ENCODE data around the gene COL23A1. TPM values are rescaled to one million over a fixed set of nuclear protein-coding genes. Genes with fewer than 3 reads are reported as not detected.
A peak's percentile ranks its signal among the peaks of the same experiment; 100 is the strongest.

COL23A1 gene
- total RNA-seq, 4 donors from 2014 or later = 0.93 to 4.6 (median 2.4) TPM

DNA sequence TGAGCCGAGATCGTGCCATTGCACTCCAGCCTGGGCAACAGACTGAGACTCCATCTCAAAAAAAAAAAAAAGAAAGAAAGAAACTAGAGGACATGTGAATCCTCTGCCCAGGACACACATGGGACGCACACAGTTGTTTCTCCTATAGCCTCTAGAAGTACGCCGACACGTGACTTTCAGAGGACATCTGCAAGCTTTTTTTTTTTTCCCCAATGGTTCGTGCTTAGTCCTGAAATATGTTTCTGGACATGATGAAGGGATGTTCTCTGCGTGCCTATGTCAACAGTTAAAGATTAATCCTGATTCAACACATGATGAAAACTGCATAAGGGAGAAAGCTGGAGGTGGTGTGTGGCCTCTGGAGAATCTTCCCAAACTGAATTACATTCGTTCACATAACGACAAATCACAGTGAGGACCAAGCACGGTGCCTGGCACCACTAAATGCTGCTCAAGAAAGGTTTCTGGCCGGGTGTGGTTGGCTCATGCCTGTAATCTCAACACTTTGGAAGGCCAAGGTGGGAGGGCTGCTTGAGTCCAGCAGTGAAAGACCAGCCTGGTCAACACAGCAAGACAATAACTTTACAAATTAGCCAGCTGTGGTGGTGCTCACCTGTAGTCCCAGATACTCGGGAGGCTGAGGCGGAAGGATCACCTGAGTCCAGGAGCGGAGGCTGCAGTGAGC, 9.8 kb downstream of the COL23A1 start:
- peaks cover 0 to 12% (median 0%) of the 10 kb centered on the region in 3 donors for H3K4me1 ChIP-seq
- H3K4me3 ChIP-seq = no peak overlapping the region
- peaks cover 47% of the 10 kb centered on the region for H3K27me3 ChIP-seq
- H3K36me3 ChIP-seq = no peaks in the 10 kb centered on the region
- H3K9me3 ChIP-seq = no peaks in the 10 kb centered on the region
- no peak overlapping the region for H3K27ac ChIP-seq
- no peak for ATAC-seq
- WGBS, 2 donors (ENCODE audit: low coverage in 1 of 2) = 82 to 86% methylated on average over 8 to 14 of the region's 15 CpGs
- TF ChIP-seq, protein P1, sequence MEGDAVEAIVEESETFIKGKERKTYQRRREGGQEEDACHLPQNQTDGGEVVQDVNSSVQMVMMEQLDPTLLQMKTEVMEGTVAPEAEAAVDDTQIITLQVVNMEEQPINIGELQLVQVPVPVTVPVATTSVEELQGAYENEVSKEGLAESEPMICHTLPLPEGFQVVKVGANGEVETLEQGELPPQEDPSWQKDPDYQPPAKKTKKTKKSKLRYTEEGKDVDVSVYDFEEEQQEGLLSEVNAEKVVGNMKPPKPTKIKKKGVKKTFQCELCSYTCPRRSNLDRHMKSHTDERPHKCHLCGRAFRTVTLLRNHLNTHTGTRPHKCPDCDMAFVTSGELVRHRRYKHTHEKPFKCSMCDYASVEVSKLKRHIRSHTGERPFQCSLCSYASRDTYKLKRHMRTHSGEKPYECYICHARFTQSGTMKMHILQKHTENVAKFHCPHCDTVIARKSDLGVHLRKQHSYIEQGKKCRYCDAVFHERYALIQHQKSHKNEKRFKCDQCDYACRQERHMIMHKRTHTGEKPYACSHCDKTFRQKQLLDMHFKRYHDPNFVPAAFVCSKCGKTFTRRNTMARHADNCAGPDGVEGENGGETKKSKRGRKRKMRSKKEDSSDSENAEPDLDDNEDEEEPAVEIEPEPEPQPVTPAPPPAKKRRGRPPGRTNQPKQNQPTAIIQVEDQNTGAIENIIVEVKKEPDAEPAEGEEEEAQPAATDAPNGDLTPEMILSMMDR (IDR thresholded peaks at IDR 0.05) = no peak
- TF ChIP-seq EP300 (IDR thresholded peaks at IDR 0.05) = no peak
- no peak for TF ChIP-seq POLR2A (IDR thresholded peaks at IDR 0.05)
- TF ChIP-seq POLR2AphosphoS5 (IDR thresholded peaks at IDR 0.05) = no peak

DNA sequence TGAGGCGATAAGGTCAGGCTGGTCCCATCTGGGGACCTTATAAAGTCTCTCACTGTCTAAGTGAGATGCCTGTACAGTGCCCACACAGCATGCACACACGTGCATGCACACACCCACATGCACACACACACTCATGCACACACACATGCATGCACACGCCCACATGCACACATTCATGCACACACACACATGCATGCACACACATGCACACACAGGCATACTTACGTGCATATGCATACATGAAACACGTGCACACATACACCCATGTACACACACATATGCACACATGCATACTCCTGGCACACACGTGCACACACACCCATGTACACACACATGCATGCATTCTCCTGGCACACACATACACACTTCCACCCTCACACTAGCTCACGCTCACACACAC, 12.2 kb downstream of the COL23A1 start:
- Histone ChIP-seq H3K4me1 (peaks cover 0 to 12% (median 0%) of the 10 kb centered on the region in 3 donors), H3K4me3 (no peak overlapping the region), H3K36me3 (no peaks in the 10 kb centered on the region), H3K27ac (no peak overlapping the region), H3K27me3 (peaks cover 60% of the 10 kb centered on the region), H3K9me3 (peaks cover 0 to 4% (median 0%) of the 10 kb centered on the region in 3 donors)
- WGBS, 2 donors (ENCODE audit: low coverage in 1 of 2) = 86 to 96% methylated on average over 2 to 3 of the region's 7 CpGs
- TF ChIP-seq POLR2AphosphoS5 (IDR thresholded peaks at IDR 0.05) = no peak
- TF ChIP-seq EP300 (IDR thresholded peaks at IDR 0.05) = no peak
- TF ChIP-seq, protein P1 (IDR thresholded peaks at IDR 0.05) = no peak
- no peak for TF ChIP-seq POLR2A (IDR thresholded peaks at IDR 0.05)
- no peak for ATAC-seq

DNA sequence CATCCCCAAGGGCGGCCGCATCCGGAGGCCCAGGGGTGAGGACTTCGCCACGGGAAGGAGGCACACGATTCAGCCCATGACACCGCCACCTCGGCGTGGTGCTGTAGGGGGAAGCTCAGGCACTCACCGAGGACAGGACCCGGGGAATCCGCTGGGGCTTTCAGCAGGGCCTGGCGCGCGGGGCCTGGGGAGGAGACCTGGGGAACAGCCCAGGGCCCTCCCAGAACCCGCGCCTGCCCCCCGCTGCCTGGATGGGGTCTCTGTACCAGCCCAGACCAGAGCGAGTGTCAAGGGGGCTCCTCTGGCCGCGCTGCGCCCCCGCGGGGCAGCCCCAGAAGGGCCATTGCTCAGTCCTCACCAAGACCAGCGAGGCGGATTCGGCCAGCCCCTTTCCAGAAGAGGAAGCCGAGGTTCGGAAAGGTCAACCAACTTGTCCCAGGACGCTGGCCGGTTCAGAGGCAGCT, 12.8 kb downstream of the COL23A1 start:
- H3K4me1 ChIP-seq = peaks cover 0 to 12% (median 0%) of the 10 kb centered on the region in 3 donors
- ATAC-seq = no peak
- H3K27me3 ChIP-seq = peaks cover 58% of the 10 kb centered on the region
- no peaks in the 10 kb centered on the region for H3K36me3 ChIP-seq
- peak overlapping the region in 1 of 2 donors; percentile 46 for H3K4me3 ChIP-seq
- TF ChIP-seq, protein P1 (IDR thresholded peaks at IDR 0.05) = no peak
- no peak for TF ChIP-seq EP300 (IDR thresholded peaks at IDR 0.05)
- TF ChIP-seq POLR2A (IDR thresholded peaks at IDR 0.05) = no peak
- TF ChIP-seq POLR2AphosphoS5 (IDR thresholded peaks at IDR 0.05) = no peak
- H3K9me3 ChIP-seq = peaks cover 0 to 7% (median 0%) of the 10 kb centered on the region in 3 donors
- WGBS, 2 donors (ENCODE audit: low coverage in 1 of 2) = no CpG with 5 or more reads among the region's 31 CpGs
- peak overlapping the region in 1 of 4 donors; percentile 73 for H3K27ac ChIP-seq

DNA sequence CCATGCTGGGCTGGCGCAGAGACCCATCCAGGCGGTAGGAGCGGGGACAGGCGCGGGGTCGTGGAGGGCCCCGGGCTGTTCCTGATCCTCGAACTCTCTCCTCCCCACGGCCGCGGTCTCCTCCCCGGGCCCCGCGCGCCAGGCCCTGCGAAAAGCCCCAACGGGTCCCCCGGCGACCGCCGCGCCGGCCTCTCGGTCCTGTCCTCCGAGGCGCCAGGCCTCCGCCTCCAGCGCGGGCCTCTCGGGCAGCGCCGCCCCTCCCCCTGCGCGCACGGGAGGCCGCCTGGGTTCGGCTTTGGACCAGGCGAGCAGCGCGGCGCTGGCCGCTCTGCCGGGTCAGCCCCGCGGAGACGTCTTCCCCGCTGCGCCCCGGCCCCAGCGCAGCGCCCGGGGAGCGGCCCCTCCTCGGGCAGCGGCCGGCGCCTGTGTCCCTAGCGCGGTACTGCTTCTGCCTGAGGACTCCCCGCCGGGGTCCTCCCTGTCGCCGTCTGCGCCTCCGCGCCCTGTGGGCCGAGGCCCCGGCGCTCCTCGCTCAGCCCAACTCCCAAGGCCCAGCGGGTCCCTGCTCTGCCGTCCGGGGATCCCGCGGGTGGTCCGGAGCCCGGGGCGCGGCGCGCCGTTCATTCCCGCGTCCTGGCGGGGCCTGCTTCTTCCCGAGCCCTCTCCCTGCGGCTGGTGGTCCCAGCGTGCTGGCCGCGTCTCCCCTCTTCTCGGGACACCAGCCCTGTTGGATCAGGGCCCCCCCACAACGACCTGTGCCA, 13.4 kb downstream of the COL23A1 start:
- H3K27ac ChIP-seq = peak overlapping the region in 1 of 4 donors; percentile 73
- H3K27me3 ChIP-seq = peaks cover 56% of the 10 kb centered on the region
- WGBS, 2 donors (ENCODE audit: low coverage in 1 of 2) = 0% methylated on average over 1 of the region's 92 CpGs; no CpG with 5 or more reads in 1 of the 2 donors
- H3K9me3 ChIP-seq = peaks cover 0 to 7% (median 0%) of the 10 kb centered on the region in 3 donors
- no peaks in the 10 kb centered on the region for H3K36me3 ChIP-seq
- ATAC-seq = peak; percentile 50
- peaks cover 0 to 12% (median 0%) of the 10 kb centered on the region in 3 donors for H3K4me1 ChIP-seq
- TF ChIP-seq POLR2A (IDR thresholded peaks at IDR 0.05) = no peak
- TF ChIP-seq EP300 (IDR thresholded peaks at IDR 0.05) = no peak
- TF ChIP-seq, protein P1 (IDR thresholded peaks at IDR 0.05) = no peak
- no peak for TF ChIP-seq POLR2AphosphoS5 (IDR thresholded peaks at IDR 0.05)
- peak overlapping the region; percentile 16 to 46 for H3K4me3 ChIP-seq

Data from gastroesophageal sphincter (tissue), 4 donors.